HepG2 (cell line): Measurements from ENCODE around the gene BMP6. TPM values are rescaled to one million over a fixed set of nuclear protein-coding genes. Genes with fewer than 3 reads are reported as not detected.

ENCODE experiments used
- ATAC-seq: fragments of 200-7000 bp; cut with Tn5 transposase; 3 replicates; pipeline ENCODE4 v1.9.1; 2020; ENCODE audit warnings: mild to moderate bottlenecking, moderate library complexity
- BruUV-seq: library from RNA; stranded (reverse); fragments of 400-500 nt; replicated peaks from 2 replicates; lab custom pipeline; 2021; lab: Mats Ljungman, UMichigan
- CTCF ChIA-PET: fragments of 300-600 bp; formaldehyde crosslinking; extraction: SDS; loops from one replicate; lab custom pipeline; 2021; ENCODE audit warnings: low total read pairs, inconsistent platforms, low intra/inter-chr PET ratio; lab: Yijun Ruan, JAX
- POLR2A ChIA-PET: fragments of 350-600 bp; sonication (Branson Sonifier 250); formaldehyde crosslinking; loops from one replicate; lab custom pipeline; 2020; ENCODE audit warnings: antibody characterized with exemption, inconsistent platforms; lab: Yijun Ruan, JAX
- DNase-seq: peaks from one replicate; pipeline ENCODE4 v3.0.0-alpha.2; 2015; ENCODE audit warnings: low spot score
- FAIRE-seq: peaks from 3 replicates; lab custom pipeline; 2011; peaks lifted over from hg19 to GRCh38; lab: Jason Lieb, UNC
- H2AFZ ChIP-seq: one replicate; pipeline ENCODE4 v1.6.1; 2011; ENCODE audit warnings: low read length, inconsistent platforms
- H3K27ac ChIP-seq: fragments of 300-600 bp; 3 replicates; pipeline ENCODE4 v1.8.0; 2011; ENCODE audit warnings: mixed run types, mild to moderate bottlenecking, mixed read lengths, low read length, inconsistent platforms; ENCODE audit not compliant: insufficient read depth; ENCODE audit errors: extremely low read length
- H3K27me3 ChIP-seq, 2 experiments: fragments of 200-600 bp in 1 of 2; 2 replicates in 1 of 2; 3 replicates in 1 of 2; pipeline versions ENCODE4 v1.6.0 to v1.8.0; 2011; ENCODE audit warnings: low read length in 2 of 2, mild to moderate bottlenecking in 2 of 2, moderate library complexity in 2 of 2, inconsistent platforms in 1 of 2; ENCODE audit not compliant: insufficient read depth in 2 of 2, control insufficient read depth in 1 of 2
- H3K36me3 ChIP-seq, 2 experiments: fragments of 200-600 bp in 1 of 2; replicated peaks in 1 of 2; 2 replicates in 1 of 2; 3 replicates in 1 of 2; pipeline versions ENCODE4 v1.5.1 to v1.8.0; 2011; ENCODE audit warnings: low read length in 2 of 2, inconsistent platforms in 1 of 2; ENCODE audit not compliant: insufficient read depth in 2 of 2, control insufficient read depth in 1 of 2
- H3K4me1 ChIP-seq: 2 replicates; pipeline ENCODE4 v1.5.1; 2012; ENCODE audit warnings: low read length, inconsistent platforms; ENCODE audit not compliant: insufficient read depth
- H3K4me2 ChIP-seq: 2 replicates; pipeline ENCODE4 v1.6.0; 2011; ENCODE audit warnings: low read depth, low read length, inconsistent platforms
- H3K4me3 ChIP-seq, 3 experiments: fragments of 200-600 bp in 1 of 3; sonication (generic), shearing (Covaris generic) in 1 of 3; replicated peaks in 1 of 3; 2 replicates each; pipeline ENCODE4 v1.5.1; 2011 to 2016; ENCODE audit warnings: low read length in 3 of 3, inconsistent platforms in 2 of 3, low read depth in 2 of 3, mild to moderate bottlenecking in 2 of 3, control low read depth in 1 of 3, mixed read lengths in 1 of 3; ENCODE audit not compliant: insufficient read depth in 1 of 3
- H3K79me2 ChIP-seq: one replicate; pipeline ENCODE4 v1.6.1; 2011; ENCODE audit warnings: low read length, inconsistent platforms; ENCODE audit not compliant: insufficient read depth
- H3K9ac ChIP-seq: 2 replicates; pipeline ENCODE4 v1.6.0; 2011; ENCODE audit warnings: mild to moderate bottlenecking, low read depth, low read length, inconsistent platforms; ENCODE audit not compliant: insufficient read depth
- H3K9me3 ChIP-seq: 2 replicates; pipeline ENCODE4 v1.5.1; 2012; ENCODE audit warnings: mild to moderate bottlenecking, low read length
- H4K20me1 ChIP-seq: 2 replicates; pipeline ENCODE4 v1.6.0; 2011; ENCODE audit warnings: inconsistent platforms, mild to moderate bottlenecking, low read length, moderate library complexity; ENCODE audit not compliant: insufficient read depth
- ATF7 ChIP-seq, 2 experiments: fragments of 450-650 bp in 1 of 2; sonication (generic) in 1 of 2; formaldehyde crosslinking in 1 of 2; IDR thresholded peaks; 2 replicates each; pipeline versions ENCODE4 v1.4.0 to v1.6.1; 2016 to 2020; ENCODE audit warnings: antibody characterized with exemption in 1 of 2, mild to moderate bottlenecking in 1 of 2, missing genetic modification reagents in 1 of 2
- FOXJ3 ChIP-seq: sonication (generic); formaldehyde crosslinking; IDR thresholded peaks from 2 replicates; pipeline ENCODE4 v1.4.0; 2020; ENCODE audit warnings: missing genetic modification reagents, mild to moderate bottlenecking, borderline replicate concordance
- FOXP1 ChIP-seq, 2 experiments: fragments of 450-650 bp in 1 of 2; IDR thresholded peaks; 2 replicates each; pipeline ENCODE4 v1.6.1; 2017 to 2018; ENCODE audit warnings: antibody characterized with exemption in 1 of 2
- MAFF ChIP-seq: IDR thresholded peaks from 2 replicates; pipeline ENCODE4 v1.6.1; 2011; ENCODE audit warnings: low read depth, low read length, improper control_type of control experiment
- MAFG ChIP-seq: sonication (generic); formaldehyde crosslinking; IDR thresholded peaks from 2 replicates; pipeline ENCODE4 v1.5.1; 2020; ENCODE audit warnings: mild to moderate bottlenecking, missing genetic modification reagents
- MAFK ChIP-seq, 2 experiments: IDR thresholded peaks in 1 of 2; conservative IDR thresholded peaks in 1 of 2; 2 replicates each; pipeline ENCODE4 v1.6.1; 2011; ENCODE audit warnings: improper control_type of control experiment in 2 of 2, low read length in 2 of 2
- PHF20 ChIP-seq: sonication (generic); formaldehyde crosslinking; IDR thresholded peaks from 2 replicates; pipeline ENCODE4 v1.5.0; 2020; ENCODE audit warnings: mild to moderate bottlenecking, missing genetic modification reagents
- PRMT3 ChIP-seq: sonication (generic); formaldehyde crosslinking; IDR thresholded peaks from 2 replicates; pipeline ENCODE4 v1.8.1; 2022; ENCODE audit warnings: low read depth, mild to moderate bottlenecking, moderate library complexity, missing genetic modification reagents, borderline replicate concordance
- THAP11 ChIP-seq: IDR thresholded peaks from 2 replicates; pipeline ENCODE4 v1.6.1; 2016; ENCODE audit warnings: missing biosample characterization, missing genetic modification reagents
- ZNF251 ChIP-seq: sonication (generic); formaldehyde crosslinking; IDR thresholded peaks from 2 replicates; pipeline ENCODE4 v1.9.0; 2021; ENCODE audit warnings: mild to moderate bottlenecking, missing genetic modification reagents
- WGBS: methylation state at CpG from one replicate; pipeline ENCODE4 v1.1.6; 2017; ENCODE audit warnings: low lambda C conversion rate; 5-methylcytosine and 5-hydroxymethylcytosine counted together
- in situ Hi-C: cut with HindIII; loops from 2 replicates; pipeline ENCODE4 v1.10.0; 2017; ENCODE audit warnings: low pct_unique_long_range_greater_than_20kb; ENCODE audit not compliant: extremely low pct_ligation_motif_present
- intact Hi-C: fragments of 100-400 bp; cut with micrococcal nuclease; formaldehyde crosslinking; loops from one replicate; pipeline ENCODE4 v1.10.0; 2022; ENCODE audit not compliant: unreplicated experiment
- polyA plus RNA-seq, 8 experiments: library from polyadenylated mRNA; depleted of rRNA in 3 of 8; stranded (reverse) in 7 of 8; unstranded in 1 of 8; fragments of >200 nt; fragmentation: Illumina TruSeq in 4 of 8; extraction: Trizol in 4 of 8; gene quantifications; 2 replicates each; pipeline versions ENCODE4 v1.2.1 to v1.2.3, GENCODE V29; 2011 to 2016; ENCODE audit warnings: low read depth in 4 of 8, missing spikeins in 1 of 8, mixed read lengths in 1 of 8; ENCODE audit not compliant: insufficient read depth in 1 of 8
- total RNA-seq, 5 experiments: library from RNA; depleted of rRNA; stranded (reverse); fragments of >200 nt; fragmentation: Illumina TruSeq; extraction: Trizol; gene quantifications; 2 replicates each; pipeline ENCODE4 v1.2.3, GENCODE V29; 2016; ENCODE audit warnings: low read depth in 1 of 5

The BMP6 gene
- total and polyA plus RNA-seq, 2 of the 13 experiments (the other 11 are each of a cell fraction or from before 2014, with no cell fraction given), result 0.09 to 0.18 TPM

GRCh38 chr6:7883381-7883780 is 157.5 kb downstream of the BMP6 start:
- ChIA-PET CTCF (no interaction called here), POLR2A (no interaction called here)
- H3K9me3 ChIP-seq, result no peaks in the 10 kb centered on the region
- in situ Hi-C loops, result no loop called here
- H3K4me2 ChIP-seq, result no peak overlapping the region
- no TSS peak for BruUV-seq
- peak overlapping the region; percentile 51 for H3K27ac ChIP-seq
- 97% methylated on average over 8 of the region's 8 CpGs for WGBS
- H3K4me1 ChIP-seq, result peaks cover 28% of the 10 kb centered on the region
- ATAC-seq (no peak), FAIRE-seq (peak; percentile 47), DNase-seq (no peak)
- H2AFZ ChIP-seq, result no peak overlapping the region
- H3K4me3 ChIP-seq, result no peak overlapping the region
- TF ChIP-seq PHF20 (CRISPR knock-in tag), result no peak
- TF ChIP-seq FOXJ3 (CRISPR knock-in tag), result no peak
- TF ChIP-seq FOXP1 (IDR thresholded peaks at IDR 0.05), result no peak
- no peak for TF ChIP-seq FOXP1 (CRISPR knock-in tag; IDR thresholded peaks at IDR 0.05)
- peak; percentile 31 for TF ChIP-seq ATF7 (IDR thresholded peaks at IDR 0.05)
- TF ChIP-seq ATF7 (CRISPR knock-in tag; IDR thresholded peaks at IDR 0.05), result no peak
- peak; percentile 59 for TF ChIP-seq MAFK (conservative IDR thresholded peaks at IDR 0.05 in 1 of 2, IDR thresholded peaks at IDR 0.05 in 1 of 2; ENCODE audit: low read length in 2 of 2)
- TF ChIP-seq ZNF251, result no peak
- 0 out of 2 replicates have a peak, but pooled peaks have one; percentile 18 for TF ChIP-seq MAFG (CRISPR knock-in tag)
- TF ChIP-seq THAP11 (CRISPR knock-in tag), result no peak
- TF ChIP-seq PRMT3 (CRISPR knock-in tag), result no peak
- peak; percentile 56; the same call in 1 of the 2 replicates for TF ChIP-seq MAFF
- H4K20me1 ChIP-seq, result peaks cover 9% of the 10 kb centered on the region; the same call in 1 of the 2 replicates
- H3K27me3 ChIP-seq, result no peaks in the 10 kb centered on the region
- intact Hi-C loops, result no loop called here
- peaks cover 53 to 78% of the 10 kb centered on the region in 2 experiments for H3K36me3 ChIP-seq
- no peaks in the 10 kb centered on the region for H3K79me2 ChIP-seq
- no peak overlapping the region for H3K9ac ChIP-seq
